ENCODE results near the gene AKNAD1.

- TF ChIP-seq BHLHE40 (IDR thresholded peaks at IDR 0.05; ENCODE audit: borderline replicate concordance) (no peak), CTBP1 (IDR thresholded peaks at IDR 0.05; ENCODE audit: borderline replicate concordance) (no peak), SP1 (IDR thresholded peaks at IDR 0.05) (no peak), LEF1 (IDR thresholded peaks at IDR 0.05; ENCODE audit: borderline replicate concordance) (no peak), FOXK2 (IDR thresholded peaks at IDR 0.05) (no peak), ELF4 (IDR thresholded peaks at IDR 0.05) (no peak), NFRKB (IDR thresholded peaks at IDR 0.05) (no peak), TARDBP (IDR thresholded peaks at IDR 0.05) (no peak), SUZ12 (IDR thresholded peaks at IDR 0.05) (no peak)
Measured at GRCh38 chr1:108801101-108801500, 55.8 kb downstream of the AKNAD1 start.

Data from HEK293T (cell line).